Upper lobe of left lung (tissue), 6 donors: ENCODE results near the gene ACOX2. TPM values are rescaled to one million over a fixed set of nuclear protein-coding genes. Genes with fewer than 3 reads are reported as not detected.

ENCODE experiments used
- ATAC-seq, 2 donors: fragments of 200-7000 bp; cut with Tn5 transposase; one replicate each; pipeline ENCODE4 v1.9.1; 2022; ENCODE audit warnings: mild to moderate bottlenecking in 2 of 2, moderate library complexity in 2 of 2; ENCODE audit not compliant: low FRiP score in 2 of 2
- DNase-seq, 2 donors: peaks; one replicate each; pipeline ENCODE4 v3.0.0-alpha.2; 2019 to 2020
- H3K27ac ChIP-seq, 4 donors: fragments of 200-600 bp; sonication (generic); one replicate each; pipeline ENCODE4 v1.5.1; 2016 to 2019
- H3K27me3 ChIP-seq, 4 donors: fragments of 200-600 bp; sonication (generic); one replicate each; pipeline ENCODE4 v1.5.1; 2017 to 2019
- H3K36me3 ChIP-seq, 4 donors: fragments of 200-600 bp; sonication (generic); one replicate each; pipeline ENCODE4 v1.5.1; 2016 to 2019
- H3K4me1 ChIP-seq, 4 donors: fragments of 200-600 bp; sonication (generic); one replicate each; pipeline ENCODE4 v1.5.1; 2018 to 2019
- H3K4me3 ChIP-seq, 4 donors: fragments of 200-600 bp; sonication (generic); one replicate each; pipeline ENCODE4 v1.5.1; 2017 to 2019; ENCODE audit warnings: mild to moderate bottlenecking in 2 of 4, moderate library complexity in 1 of 4
- H3K9me3 ChIP-seq, 4 donors: fragments of 200-600 bp; sonication (generic); one replicate each; pipeline ENCODE4 v1.5.1; 2018 to 2019
- EP300 ChIP-seq, 4 donors: sonication (generic); formaldehyde crosslinking; IDR thresholded peaks; one replicate each; pipeline ENCODE4 v1.5.1; 2017; ENCODE audit warnings: antibody characterized with exemption in 4 of 4, control low read depth in 2 of 4
- POLR2A ChIP-seq, 4 donors: fragments of 450-650 bp; IDR thresholded peaks; one replicate each; pipeline ENCODE4 v1.5.1; 2016 to 2017; ENCODE audit warnings: antibody characterized with exemption in 4 of 4, mild to moderate bottlenecking in 2 of 4
- POLR2AphosphoS5 ChIP-seq, 2 donors: sonication (generic); formaldehyde crosslinking; IDR thresholded peaks; one replicate each; pipeline ENCODE4 v1.5.1; 2017; ENCODE audit warnings: antibody characterized with exemption in 2 of 2
- WGBS, 2 donors: methylation state at CpG; one replicate each; pipeline ENCODE4 v1.1.5; 2017 to 2018; 5-methylcytosine and 5-hydroxymethylcytosine counted together
- total RNA-seq, 6 donors: library from RNA; depleted of rRNA in 4 of 6; stranded (reverse); fragments of >200 nt in 4 of 6; gene quantifications; one replicate each; pipeline versions ENCODE4 v1.1.0 to v1.2.1, GENCODE V29; 2016 to 2021
- TF ChIP-seq, protein P1 (sequence below), 6 experiments: fragments of 450-650 bp in 4 of 6; fragments of 200-600 bp in 2 of 6; sonication (generic) in 2 of 6; IDR thresholded peaks; one replicate each; pipeline ENCODE4 v1.5.1; 2016 to 2019; ENCODE audit warnings: antibody characterized with exemption in 6 of 6
- donor health status: DM: no; HTN: no; CAD: no; lungs with moderate emphysema.
- donor health status: DM: no; HTN: yes; CAD: no; lungs with severe emphysema.

Gene ACOX2
- total RNA-seq, 6 donors from 2014 or later = 5.2 to 32.5 (median 15.8) TPM

DNA sequence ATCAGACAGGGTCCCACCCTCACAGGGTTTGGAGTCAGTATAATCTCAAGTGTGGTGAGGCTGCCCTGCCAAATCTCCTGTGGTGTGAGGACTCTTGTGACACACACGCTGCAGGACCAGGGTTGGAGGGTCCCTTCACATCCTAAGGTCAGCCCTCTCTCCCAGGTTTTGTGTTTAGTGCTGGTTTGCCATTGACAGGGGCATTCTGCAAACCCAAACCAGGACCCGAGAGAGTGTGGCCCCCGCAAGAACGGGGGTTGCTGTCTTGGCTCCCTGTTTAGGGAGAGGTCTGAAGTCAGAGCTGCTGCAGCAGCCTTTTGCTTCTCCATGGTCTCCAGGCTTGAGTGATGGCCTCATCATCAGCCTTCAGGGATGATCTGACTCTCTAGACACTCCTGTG, 25.5 kb upstream of the ACOX2 start:
- no peaks in the 10 kb centered on the region for H3K4me1 ChIP-seq
- no peaks in the 10 kb centered on the region for H3K27me3 ChIP-seq
- H3K36me3 ChIP-seq = peaks cover 0 to 47% (median 12%) of the 10 kb centered on the region in 4 donors
- DNase-seq (peak in 1 of 2 donors; percentile 6), ATAC-seq (no peak)
- no peaks in the 10 kb centered on the region for H3K9me3 ChIP-seq
- WGBS, 2 donors = 73 to 95% methylated on average over 2 to 4 of the region's 4 CpGs
- no peak overlapping the region for H3K4me3 ChIP-seq
- no peak overlapping the region for H3K27ac ChIP-seq
- no peak for TF ChIP-seq POLR2AphosphoS5 (IDR thresholded peaks at IDR 0.05)
- no peak for TF ChIP-seq POLR2A (IDR thresholded peaks at IDR 0.05)
- no peak for TF ChIP-seq EP300 (IDR thresholded peaks at IDR 0.05)
- TF ChIP-seq, protein P1, sequence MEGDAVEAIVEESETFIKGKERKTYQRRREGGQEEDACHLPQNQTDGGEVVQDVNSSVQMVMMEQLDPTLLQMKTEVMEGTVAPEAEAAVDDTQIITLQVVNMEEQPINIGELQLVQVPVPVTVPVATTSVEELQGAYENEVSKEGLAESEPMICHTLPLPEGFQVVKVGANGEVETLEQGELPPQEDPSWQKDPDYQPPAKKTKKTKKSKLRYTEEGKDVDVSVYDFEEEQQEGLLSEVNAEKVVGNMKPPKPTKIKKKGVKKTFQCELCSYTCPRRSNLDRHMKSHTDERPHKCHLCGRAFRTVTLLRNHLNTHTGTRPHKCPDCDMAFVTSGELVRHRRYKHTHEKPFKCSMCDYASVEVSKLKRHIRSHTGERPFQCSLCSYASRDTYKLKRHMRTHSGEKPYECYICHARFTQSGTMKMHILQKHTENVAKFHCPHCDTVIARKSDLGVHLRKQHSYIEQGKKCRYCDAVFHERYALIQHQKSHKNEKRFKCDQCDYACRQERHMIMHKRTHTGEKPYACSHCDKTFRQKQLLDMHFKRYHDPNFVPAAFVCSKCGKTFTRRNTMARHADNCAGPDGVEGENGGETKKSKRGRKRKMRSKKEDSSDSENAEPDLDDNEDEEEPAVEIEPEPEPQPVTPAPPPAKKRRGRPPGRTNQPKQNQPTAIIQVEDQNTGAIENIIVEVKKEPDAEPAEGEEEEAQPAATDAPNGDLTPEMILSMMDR (IDR thresholded peaks at IDR 0.05) = no peak

DNA sequence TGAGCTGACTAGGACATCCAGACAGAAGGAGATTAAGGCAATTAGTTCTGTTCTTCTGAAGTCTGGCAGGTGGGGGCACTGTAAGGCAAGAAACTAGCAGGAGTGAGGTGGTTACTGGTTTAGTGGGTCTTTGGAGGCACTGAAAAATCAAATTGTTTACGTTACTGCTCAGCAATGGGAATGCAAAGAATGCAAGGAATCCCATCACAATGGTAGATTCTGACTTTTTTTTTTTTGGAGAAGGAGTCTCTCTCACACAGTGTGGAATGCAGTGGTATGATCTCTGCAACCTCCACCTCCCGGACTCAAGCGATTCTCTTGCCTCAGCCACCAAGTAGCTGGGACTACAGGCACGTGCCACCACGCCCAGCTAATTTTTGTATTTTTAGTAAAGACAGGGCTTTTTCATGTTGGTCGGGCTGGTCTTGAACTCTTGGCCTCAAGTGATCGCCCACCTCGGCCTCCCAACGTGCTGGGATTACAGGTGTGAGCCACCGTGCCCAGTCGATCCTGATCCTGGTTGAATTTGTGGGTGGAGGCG, 23.9 kb upstream of the ACOX2 start:
- Histone ChIP-seq H3K9me3 (no peaks in the 10 kb centered on the region), H3K27me3 (no peaks in the 10 kb centered on the region), H3K4me3 (no peak overlapping the region), H3K27ac (no peak overlapping the region), H3K36me3 (peaks cover 0 to 30% (median 6%) of the 10 kb centered on the region in 4 donors), H3K4me1 (no peaks in the 10 kb centered on the region)
- TF ChIP-seq, protein P1 (IDR thresholded peaks at IDR 0.05) = peak in 2 of 6 experiments; percentile 17 to 21
- TF ChIP-seq POLR2A (IDR thresholded peaks at IDR 0.05) (no peak), POLR2AphosphoS5 (IDR thresholded peaks at IDR 0.05) (no peak)
- 68 to 71% methylated on average over 12 of the region's 12 CpGs for WGBS, 2 donors
- DNase-seq = peak in 1 of 2 donors; percentile 15
- ATAC-seq = peak in 1 of 2 donors; percentile 31

DNA sequence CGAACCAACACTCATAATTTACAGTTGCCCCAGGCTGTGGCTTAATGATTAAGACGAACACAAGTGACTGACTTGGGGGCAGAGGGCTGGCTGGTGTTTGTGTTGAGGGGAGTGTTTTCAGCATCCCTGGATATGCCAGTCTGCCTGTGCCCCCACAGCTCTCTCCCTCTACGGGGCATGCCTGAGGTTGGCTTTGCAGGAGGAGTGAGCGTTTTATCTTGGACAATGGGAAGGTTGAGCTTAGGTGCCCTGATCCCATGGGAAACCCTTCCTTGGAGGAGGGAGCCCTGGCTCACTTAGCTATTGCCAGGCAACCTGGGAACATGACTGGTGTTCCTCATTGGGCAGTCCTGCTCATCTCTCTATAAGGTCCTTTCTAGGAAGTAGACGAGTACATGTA, 22.6 kb upstream of the ACOX2 start:
- no peak for TF ChIP-seq POLR2A (IDR thresholded peaks at IDR 0.05)
- no peak for TF ChIP-seq EP300 (IDR thresholded peaks at IDR 0.05)
- TF ChIP-seq, protein P1 (IDR thresholded peaks at IDR 0.05) = no peak
- TF ChIP-seq POLR2AphosphoS5 (IDR thresholded peaks at IDR 0.05) = no peak
- Histone ChIP-seq H3K27ac (no peak overlapping the region), H3K4me1 (no peaks in the 10 kb centered on the region), H3K9me3 (no peaks in the 10 kb centered on the region), H3K36me3 (peaks cover 0 to 19% (median 2%) of the 10 kb centered on the region in 4 donors), H3K4me3 (no peak overlapping the region), H3K27me3 (no peaks in the 10 kb centered on the region)
- ATAC-seq = no peak
- 89 to 96% methylated on average over 5 of the region's 5 CpGs for WGBS, 2 donors
- DNase-seq = peak in 1 of 2 donors; percentile 2

DNA sequence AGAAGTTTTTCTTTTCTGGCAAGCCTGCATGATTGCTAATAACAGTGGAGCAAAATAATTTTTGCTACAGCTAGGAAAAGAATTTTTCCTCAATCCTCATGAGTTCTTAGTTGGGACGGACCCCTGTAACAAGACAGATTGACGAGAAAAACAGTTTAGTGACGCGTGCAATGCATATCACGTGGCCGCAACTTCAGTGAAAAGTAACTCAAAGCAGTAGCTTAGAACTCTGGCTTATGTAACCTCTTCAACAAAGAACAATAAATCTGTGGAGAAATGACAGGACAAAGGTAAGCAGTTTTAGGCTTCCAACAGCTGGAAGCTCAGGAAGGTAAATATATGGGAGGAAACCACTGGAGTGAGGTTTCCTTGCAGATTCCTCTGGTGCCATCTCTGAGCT, 20.5 kb upstream of the ACOX2 start:
- H3K4me1 ChIP-seq = no peaks in the 10 kb centered on the region
- TF ChIP-seq EP300 (IDR thresholded peaks at IDR 0.05) = no peak
- TF ChIP-seq POLR2AphosphoS5 (IDR thresholded peaks at IDR 0.05) = no peak
- no peak for TF ChIP-seq POLR2A (IDR thresholded peaks at IDR 0.05)
- TF ChIP-seq, protein P1 (IDR thresholded peaks at IDR 0.05) = no peak
- DNase-seq (no peak), ATAC-seq (no peak)
- H3K27me3 ChIP-seq = no peaks in the 10 kb centered on the region
- no peak overlapping the region for H3K27ac ChIP-seq
- no peak overlapping the region for H3K4me3 ChIP-seq
- H3K36me3 ChIP-seq = peaks cover 0 to under 1% (median 0%) of the 10 kb centered on the region in 4 donors
- no peaks in the 10 kb centered on the region for H3K9me3 ChIP-seq
- 90 to 91% methylated on average over 6 of the region's 6 CpGs for WGBS, 2 donors

DNA sequence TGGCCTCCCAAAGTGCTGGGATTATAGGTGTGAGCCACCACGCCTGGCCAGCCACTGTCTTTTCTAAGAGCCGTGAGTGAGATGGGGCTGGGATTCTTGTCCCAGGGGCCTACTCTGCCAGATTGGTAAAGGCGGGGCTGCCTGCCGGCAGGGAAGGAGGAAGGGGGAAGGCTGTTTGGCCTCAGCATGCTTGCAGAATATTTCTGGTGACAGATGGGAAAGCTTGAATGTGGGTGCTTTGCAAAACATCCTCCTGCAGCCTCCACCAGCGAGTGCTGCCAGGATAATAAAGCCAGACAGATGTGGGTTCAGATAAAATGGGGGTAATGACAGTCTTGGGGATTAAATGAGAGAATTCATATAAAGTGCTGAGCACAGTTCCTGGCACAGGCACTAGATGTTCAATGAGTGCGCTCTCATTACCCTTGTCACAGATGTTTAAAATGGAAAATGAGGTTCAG, 19.8 kb upstream of the ACOX2 start:
- Histone ChIP-seq H3K27ac (no peak overlapping the region), H3K4me3 (no peak overlapping the region), H3K27me3 (no peaks in the 10 kb centered on the region), H3K9me3 (no peaks in the 10 kb centered on the region), H3K4me1 (no peaks in the 10 kb centered on the region), H3K36me3 (no peaks in the 10 kb centered on the region)
- 72 to 77% methylated on average over 6 of the region's 6 CpGs for WGBS, 2 donors
- TF ChIP-seq, protein P1 (IDR thresholded peaks at IDR 0.05) = no peak
- TF ChIP-seq POLR2A (IDR thresholded peaks at IDR 0.05) (no peak), EP300 (IDR thresholded peaks at IDR 0.05) (no peak), POLR2AphosphoS5 (IDR thresholded peaks at IDR 0.05) (no peak)
- DNase-seq (peak in 1 of 2 donors; percentile 10), ATAC-seq (no peak)
